ENCODE data around the gene KIT.

Gene KIT

GRCh38 chr4:54707406-54707805 is 49.6 kb downstream of the KIT start:
- no peak for DNase-seq

GRCh38 chr4:54708339-54709279 is 50.9 kb downstream of the KIT start:
- no peak for DNase-seq

- DNase-seq: no peak
Measured at GRCh38 chr4:54709400-54709799, 51.6 kb downstream of the KIT start.

- no peak for DNase-seq
Measured at GRCh38 chr4:54712206-54712605, 54.4 kb downstream of the KIT start.

GRCh38 chr4:54714631-54715030 is 56.9 kb downstream of the KIT start:
- no peak for DNase-seq

GRCh38 chr4:54716478-54717065 is 58.8 kb downstream of the KIT start:
- DNase-seq: no peak

- DNase-seq: no peak
Measured at GRCh38 chr4:54717694-54718093, 59.9 kb downstream of the KIT start.

- DNase-seq: no peak
Measured at GRCh38 chr4:54719378-54719777, 61.6 kb downstream of the KIT start.

GRCh38 chr4:54723220-54723619 is 65.5 kb downstream of the KIT start:
- no peak for DNase-seq

GRCh38 chr4:54723820-54724219 is 66.1 kb downstream of the KIT start:
- no peak for DNase-seq

GRCh38 chr4:54726907-54727306 is 69.2 kb downstream of the KIT start:
- DNase-seq: no peak

GRCh38 chr4:54727346-54727745 is 69.6 kb downstream of the KIT start:
- DNase-seq: no peak

- no peak for DNase-seq
Measured at GRCh38 chr4:54728368-54728767, 70.6 kb downstream of the KIT start.

GRCh38 chr4:54729256-54729655 is 71.5 kb downstream of the KIT start:
- DNase-seq: no peak

- DNase-seq: no peak
Measured at GRCh38 chr4:54730581-54730980, 72.8 kb downstream of the KIT start.

GRCh38 chr4:54731552-54731951 is 73.8 kb downstream of the KIT start:
- no peak for DNase-seq

GRCh38 chr4:54731976-54732375 is 74.2 kb downstream of the KIT start:
- no peak for DNase-seq

- no peak for DNase-seq
Measured at GRCh38 chr4:54737421-54737820, 79.7 kb downstream of the KIT start.

GRCh38 chr4:54741202-54741601 is 83.4 kb downstream of the KIT start:
- DNase-seq: no peak

GRCh38 chr4:54742636-54743399 is 85.1 kb downstream of the KIT start:
- no peak for DNase-seq

- no peak for DNase-seq
Measured at GRCh38 chr4:54743562-54743961, 85.8 kb downstream of the KIT start.

GRCh38 chr4:54744487-54744886 is 86.7 kb downstream of the KIT start:
- DNase-seq: no peak

- DNase-seq: no peak
Measured at GRCh38 chr4:54745031-54745770, 87.4 kb downstream of the KIT start.
